PFSK-1 (cell line): ENCODE results near the gene ARHGEF12.

ENCODE experiments used
- POLR2AphosphoS5 ChIP-seq: IDR thresholded peaks from 2 replicates; pipeline ENCODE4 v1.6.1; 2012; ENCODE audit warnings: low read depth, mild to moderate bottlenecking, control low read depth, low read length, moderate library complexity
- SIN3A ChIP-seq: IDR thresholded peaks from 2 replicates; pipeline ENCODE4 v1.6.1; 2012; ENCODE audit warnings: mild to moderate bottlenecking, low read length, moderate library complexity, borderline replicate concordance; ENCODE audit not compliant: insufficient read depth
- TAF1 ChIP-seq: IDR thresholded peaks from 2 replicates; pipeline ENCODE4 v1.6.1; 2012; ENCODE audit warnings: low read length, control low read depth, borderline replicate concordance; ENCODE audit not compliant: insufficient read depth

DNA sequence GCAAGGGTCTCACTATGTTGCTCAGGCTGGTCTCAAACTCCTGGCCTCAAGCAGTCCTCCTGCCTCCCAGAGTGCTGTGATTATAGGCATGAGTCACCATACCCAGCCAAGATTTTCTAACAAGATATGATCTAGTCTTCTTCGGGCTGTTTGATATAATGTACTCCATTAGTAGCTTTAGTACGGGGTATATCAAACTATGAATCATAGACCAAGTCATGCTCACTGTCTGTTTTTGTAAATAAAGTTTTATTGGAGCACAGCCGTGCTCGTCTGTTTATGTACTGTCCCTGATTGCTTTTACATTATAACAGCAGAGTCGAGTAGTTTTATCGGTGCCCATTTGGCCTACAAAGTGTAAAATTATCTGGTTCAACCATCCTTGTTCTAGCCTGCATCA, 131.4 kb downstream of the ARHGEF12 start:
- no peak for TF ChIP-seq POLR2AphosphoS5
- TF ChIP-seq SIN3A = no peak
- TF ChIP-seq TAF1 = no peak
